Measurements from ENCODE around the gene PRRX2. TPM values are rescaled to one million over a fixed set of nuclear protein-coding genes. Genes with fewer than 3 reads are reported as not detected.
"Not testable (repeated sequence)": the region's sequence is repeated elsewhere in the genome, so short reads cannot be mapped to it uniquely, and the experiment has no call there.

Gene PRRX2
- total RNA-seq, 1 donor from 2014 or later: 10.1 TPM

- Mint-ChIP-seq H3K27me3 (ENCODE audit: low read depth) (no peaks in the 10 kb centered on the region), H3K36me3 (peaks cover 22% of the 10 kb centered on the region), H3K27ac (no peak overlapping the region)
Measured at GRCh38 chr9:129633207-129633606, 32.2 kb upstream of the PRRX2 start.

DNA sequence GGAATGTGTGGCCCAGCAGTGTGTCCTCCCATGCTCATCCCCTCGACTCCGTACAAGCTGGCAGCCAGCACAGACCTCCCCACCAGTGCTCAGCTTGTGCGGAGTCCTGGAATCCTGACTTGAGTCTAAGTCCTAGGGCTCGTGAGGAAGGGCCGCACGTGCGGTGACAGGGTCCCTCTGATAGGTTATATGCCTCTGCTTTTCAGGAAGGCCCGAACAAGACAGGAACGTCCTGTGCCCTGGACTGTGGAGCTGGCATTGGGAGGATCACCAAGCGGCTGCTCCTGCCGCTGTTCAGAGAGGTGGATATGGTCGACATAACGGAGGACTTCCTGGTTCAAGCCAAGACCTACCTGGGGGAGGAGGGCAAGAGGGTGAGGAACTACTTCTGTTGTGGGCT, 31.6 kb upstream of the PRRX2 start:
- no peak for DNase-seq (ENCODE audit: low spot score in 2 of 2, unreplicated experiment in 2 of 2)
- no peaks in the 10 kb centered on the region for H3K27me3 Mint-ChIP-seq (ENCODE audit: low read depth)
- H3K9me3 Mint-ChIP-seq: no peaks in the 10 kb centered on the region
- peaks cover 25% of the 10 kb centered on the region for H3K36me3 Mint-ChIP-seq
- no peak overlapping the region for H3K27ac Mint-ChIP-seq
- H3K4me1 Mint-ChIP-seq: peaks cover 15% of the 10 kb centered on the region
- H3K4me3 Mint-ChIP-seq: no peak overlapping the region
- no peak for TF ChIP-seq CTCF (IDR thresholded peaks at IDR 0.05; ENCODE audit: unreplicated experiment)

More at GRCh38 chr9:129633207-129633606, 32.2 kb upstream of the PRRX2 start:
- Mint-ChIP-seq H3K4me1 (peaks cover 18% of the 10 kb centered on the region), H3K4me3 (no peak overlapping the region), H3K9me3 (no peaks in the 10 kb centered on the region)
- TF ChIP-seq CTCF (IDR thresholded peaks at IDR 0.05; ENCODE audit: unreplicated experiment): no peak
- DNase-seq (ENCODE audit: low spot score in 2 of 2, unreplicated experiment in 2 of 2): no peak

DNA sequence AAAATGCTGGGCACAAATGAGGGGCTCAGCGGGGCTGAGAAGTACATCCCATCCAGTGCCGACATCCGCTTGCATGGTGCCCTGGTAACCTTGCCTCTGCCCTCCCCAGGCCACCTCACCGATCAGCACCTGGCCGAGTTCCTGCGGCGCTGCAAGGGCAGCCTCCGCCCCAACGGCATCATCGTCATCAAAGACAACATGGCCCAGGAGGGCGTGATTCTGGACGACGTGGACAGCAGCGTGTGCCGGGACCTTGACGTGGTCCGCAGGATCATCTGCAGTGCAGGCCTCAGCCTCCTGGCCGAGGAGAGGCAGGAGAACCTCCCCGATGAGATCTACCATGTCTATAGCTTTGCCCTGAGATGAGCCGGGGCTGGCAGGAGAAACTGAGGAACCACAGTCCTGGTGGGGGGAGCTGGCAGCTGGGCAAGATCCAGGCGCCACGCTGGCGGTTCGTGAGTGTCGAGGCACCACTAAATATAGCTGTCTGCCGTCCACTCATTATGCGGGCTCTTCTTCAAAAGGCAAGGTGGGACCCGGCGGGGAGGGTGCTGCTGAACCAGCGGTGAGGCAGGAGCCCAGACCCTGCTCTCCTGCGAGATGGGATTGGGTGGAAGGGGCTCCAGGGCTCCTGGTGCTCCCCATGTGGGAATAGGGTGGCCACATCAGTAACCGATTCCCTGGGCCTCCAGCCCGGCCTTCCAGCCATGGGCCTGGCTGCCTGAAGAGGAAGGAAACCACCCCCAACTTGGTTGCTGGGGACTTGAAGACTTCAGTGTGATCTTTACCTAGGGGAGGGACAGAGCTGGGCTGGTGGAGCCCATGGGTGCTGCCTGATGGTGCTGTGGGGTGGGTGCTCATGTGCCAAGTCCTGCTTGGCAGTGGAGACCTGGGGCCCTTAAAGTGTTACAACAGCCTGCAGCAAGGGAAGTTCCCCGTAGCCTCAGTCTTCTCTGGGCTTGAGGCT, 30.1 kb upstream of the PRRX2 start:
- no peak for TF ChIP-seq CTCF (IDR thresholded peaks at IDR 0.05; ENCODE audit: unreplicated experiment)
- no peaks in the 10 kb centered on the region for H3K27me3 Mint-ChIP-seq (ENCODE audit: low read depth)
- no peak overlapping the region for H3K27ac Mint-ChIP-seq
- no peak overlapping the region for H3K4me3 Mint-ChIP-seq
- DNase-seq (ENCODE audit: low spot score in 2 of 2, unreplicated experiment in 2 of 2): no peak
- H3K36me3 Mint-ChIP-seq: peaks cover 28% of the 10 kb centered on the region
- peaks cover 24% of the 10 kb centered on the region for H3K4me1 Mint-ChIP-seq
- no peaks in the 10 kb centered on the region for H3K9me3 Mint-ChIP-seq

- peaks cover 25% of the 10 kb centered on the region for H3K4me1 Mint-ChIP-seq
- DNase-seq (ENCODE audit: low spot score in 2 of 2, unreplicated experiment in 2 of 2); H3K4me3 Mint-ChIP-seq; H3K9me3 Mint-ChIP-seq; H3K27me3 Mint-ChIP-seq (ENCODE audit: low read depth); H3K27ac Mint-ChIP-seq: not testable (repeated sequence)
- peaks cover 28% of the 10 kb centered on the region for H3K36me3 Mint-ChIP-seq
Measured at GRCh38 chr9:129636343-129636742, 29.1 kb upstream of the PRRX2 start.

DNA sequence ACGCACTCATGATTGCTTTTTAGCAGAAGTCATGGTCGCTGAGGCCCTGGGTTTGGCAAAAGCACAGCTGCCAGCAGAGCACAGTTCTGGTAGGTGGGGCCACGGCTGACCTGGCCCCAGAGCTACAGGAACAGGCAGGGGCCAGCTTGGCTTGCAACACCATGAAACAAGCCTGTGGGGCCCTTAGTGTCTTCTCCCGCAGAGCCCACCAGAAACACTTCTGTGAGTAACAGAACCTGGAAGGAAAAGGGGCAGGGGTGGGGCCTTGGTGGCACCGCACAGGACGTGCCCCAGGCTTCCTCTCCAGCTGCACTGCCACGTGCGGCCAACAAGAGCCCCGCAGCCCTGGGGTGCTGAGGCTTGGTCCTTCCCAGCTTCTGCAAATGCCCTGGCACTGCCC, 28.3 kb upstream of the PRRX2 start:
- Mint-ChIP-seq H3K4me1 (peaks cover 26% of the 10 kb centered on the region), H3K4me3 (no peak overlapping the region), H3K36me3 (peaks cover 28% of the 10 kb centered on the region), H3K27ac (no peak overlapping the region), H3K9me3 (no peaks in the 10 kb centered on the region), H3K27me3 (ENCODE audit: low read depth) (no peaks in the 10 kb centered on the region)
- no peak for DNase-seq (ENCODE audit: low spot score in 2 of 2, unreplicated experiment in 2 of 2)
- TF ChIP-seq CTCF (IDR thresholded peaks at IDR 0.05; ENCODE audit: unreplicated experiment): no peak

DNA sequence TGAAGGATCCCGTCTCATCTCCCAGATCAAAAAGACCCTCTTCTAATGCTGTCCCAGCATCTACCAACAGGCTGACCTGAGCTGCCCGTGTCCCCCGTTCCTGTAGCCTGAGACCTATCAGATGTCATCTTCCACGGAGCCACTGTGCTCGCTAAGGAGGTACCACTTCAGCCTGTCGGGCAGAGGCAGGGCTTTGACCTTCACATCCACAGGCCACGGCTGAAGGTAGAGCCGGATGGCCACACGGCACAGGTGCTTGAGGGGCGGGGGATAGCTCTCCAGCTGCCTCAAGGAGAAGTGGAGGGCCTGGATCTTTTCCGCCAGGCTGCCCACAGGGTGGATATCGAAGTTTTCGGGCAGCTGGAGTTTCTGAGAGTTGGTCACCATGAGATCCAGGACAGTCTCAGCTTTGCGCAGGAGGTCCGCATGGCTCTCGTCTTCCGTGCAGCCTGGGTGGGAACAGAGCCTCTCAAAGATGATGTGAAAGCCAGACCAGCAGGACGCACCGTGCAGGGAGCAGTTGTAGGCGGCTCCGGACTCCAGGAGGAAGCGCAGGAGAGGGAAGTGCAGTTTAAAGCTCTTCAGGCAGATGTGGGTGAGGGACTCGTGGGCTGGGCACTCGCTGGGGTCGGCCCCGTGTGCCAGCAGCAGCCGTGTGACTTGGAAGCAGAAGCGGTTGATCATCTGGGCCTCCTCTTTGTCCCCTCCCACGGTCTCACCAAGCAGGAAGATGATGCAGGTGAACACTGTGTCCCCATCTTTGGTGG, 27.6 kb upstream of the PRRX2 start:
- no peak overlapping the region for H3K27ac Mint-ChIP-seq
- H3K4me3 Mint-ChIP-seq: no peak overlapping the region
- H3K27me3 Mint-ChIP-seq (ENCODE audit: low read depth): no peaks in the 10 kb centered on the region
- DNase-seq (ENCODE audit: low spot score in 2 of 2, unreplicated experiment in 2 of 2): no peak
- H3K9me3 Mint-ChIP-seq: no peaks in the 10 kb centered on the region
- H3K36me3 Mint-ChIP-seq: peaks cover 24% of the 10 kb centered on the region
- peaks cover 26% of the 10 kb centered on the region for H3K4me1 Mint-ChIP-seq
- TF ChIP-seq CTCF (IDR thresholded peaks at IDR 0.05; ENCODE audit: unreplicated experiment): no peak
